MCF 10A (cell line): Measurements from ENCODE around the gene PLXDC2. TPM values are rescaled to one million over a fixed set of nuclear protein-coding genes. Genes with fewer than 3 reads are reported as not detected.

Experiments
- BruUV-seq: library from RNA; stranded (reverse); fragments of 400-500 nt; replicated peaks from 2 replicates; lab custom pipeline; 2021; lab: Mats Ljungman, UMichigan
- CTCF ChIA-PET: fragments of 300-600 bp; sonication (Branson Sonifier 250); formaldehyde crosslinking; extraction: SDS; loops from one replicate; lab custom pipeline; 2021; ENCODE audit warnings: antibody characterized with exemption, inconsistent platforms; lab: Yijun Ruan, JAX
- POLR2A ChIA-PET: fragments of 300-600, 350-650 bp; sonication (Branson Sonifier 250); formaldehyde crosslinking; extraction: SDS; loops from one replicate; lab custom pipeline; 2020; ENCODE audit warnings: antibody characterized with exemption, inconsistent platforms; lab: Yijun Ruan, JAX
- DNase-seq: peaks from one replicate; pipeline ENCODE4 v3.0.0-alpha.2; 2018; ENCODE audit not compliant: unreplicated experiment
- H3K27ac Mint-ChIP-seq: one replicate; pipeline ENCODE4 v1.8.0; 2022; ENCODE audit warnings: mild to moderate bottlenecking, low read depth, mixed read lengths; ENCODE audit not compliant: unreplicated experiment
- H3K27me3 Mint-ChIP-seq: one replicate; pipeline ENCODE4 v1.8.0; 2022; ENCODE audit warnings: mixed read lengths; ENCODE audit not compliant: insufficient read depth, unreplicated experiment
- H3K36me3 Mint-ChIP-seq: one replicate; pipeline ENCODE4 v1.8.0; 2022; ENCODE audit warnings: mild to moderate bottlenecking, moderate library complexity, mixed read lengths; ENCODE audit not compliant: insufficient read depth, unreplicated experiment
- H3K4me1 Mint-ChIP-seq: one replicate; pipeline ENCODE4 v1.8.0; 2022; ENCODE audit warnings: mixed read lengths; ENCODE audit not compliant: insufficient read depth, unreplicated experiment
- H3K4me3 Mint-ChIP-seq: one replicate; pipeline ENCODE4 v1.8.0; 2022; ENCODE audit warnings: mild to moderate bottlenecking, moderate library complexity, mixed read lengths; ENCODE audit not compliant: unreplicated experiment
- H3K9me3 Mint-ChIP-seq: one replicate; pipeline ENCODE4 v1.8.0; 2022; ENCODE audit warnings: mixed read lengths; ENCODE audit not compliant: unreplicated experiment
- intact Hi-C: fragments of 100-400 bp; cut with micrococcal nuclease; formaldehyde crosslinking; loops from 2 replicates; pipeline ENCODE4 v1.14.1; 2022
- total RNA-seq: library from RNA; stranded (reverse); gene quantifications from 2 replicates; pipeline ENCODE4 v1.2.3, GENCODE V29; 2022
- TF ChIP-seq, protein P1 (sequence below): fragments of 200-600 bp; IDR thresholded peaks from one replicate; pipeline ENCODE4 v1.8.0; 2022; ENCODE audit warnings: antibody characterized with exemption, mild to moderate bottlenecking; ENCODE audit not compliant: unreplicated experiment

The PLXDC2 gene
- total RNA-seq, 1 experiment from 2014 or later = 23.3 TPM

GRCh38 chr10:19966751-19967150, 150.5 kb downstream of the PLXDC2 start:
- no peak overlapping the region for H3K27ac Mint-ChIP-seq
- peaks cover 14% of the 10 kb centered on the region for H3K4me1 Mint-ChIP-seq

GRCh38 chr10:19967981-19968380, 151.7 kb downstream of the PLXDC2 start:
- H3K36me3 Mint-ChIP-seq = no peaks in the 10 kb centered on the region
- no peak for DNase-seq
- H3K4me3 Mint-ChIP-seq = no peak overlapping the region
- ChIA-PET CTCF (no interaction called here), POLR2A (interaction anchor here (0.7 kb wide), 1 partner anchor 14 kb away, joined by 3 read pairs; no protein-coding TSS in a partner anchor)
- H3K27ac Mint-ChIP-seq = no peak overlapping the region
- intact Hi-C loops = no loop called here
- no peaks in the 10 kb centered on the region for H3K9me3 Mint-ChIP-seq
- no TSS peak for BruUV-seq
- no peaks in the 10 kb centered on the region for H3K27me3 Mint-ChIP-seq
- TF ChIP-seq, protein P1, sequence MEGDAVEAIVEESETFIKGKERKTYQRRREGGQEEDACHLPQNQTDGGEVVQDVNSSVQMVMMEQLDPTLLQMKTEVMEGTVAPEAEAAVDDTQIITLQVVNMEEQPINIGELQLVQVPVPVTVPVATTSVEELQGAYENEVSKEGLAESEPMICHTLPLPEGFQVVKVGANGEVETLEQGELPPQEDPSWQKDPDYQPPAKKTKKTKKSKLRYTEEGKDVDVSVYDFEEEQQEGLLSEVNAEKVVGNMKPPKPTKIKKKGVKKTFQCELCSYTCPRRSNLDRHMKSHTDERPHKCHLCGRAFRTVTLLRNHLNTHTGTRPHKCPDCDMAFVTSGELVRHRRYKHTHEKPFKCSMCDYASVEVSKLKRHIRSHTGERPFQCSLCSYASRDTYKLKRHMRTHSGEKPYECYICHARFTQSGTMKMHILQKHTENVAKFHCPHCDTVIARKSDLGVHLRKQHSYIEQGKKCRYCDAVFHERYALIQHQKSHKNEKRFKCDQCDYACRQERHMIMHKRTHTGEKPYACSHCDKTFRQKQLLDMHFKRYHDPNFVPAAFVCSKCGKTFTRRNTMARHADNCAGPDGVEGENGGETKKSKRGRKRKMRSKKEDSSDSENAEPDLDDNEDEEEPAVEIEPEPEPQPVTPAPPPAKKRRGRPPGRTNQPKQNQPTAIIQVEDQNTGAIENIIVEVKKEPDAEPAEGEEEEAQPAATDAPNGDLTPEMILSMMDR = no peak
- peaks cover 17% of the 10 kb centered on the region for H3K4me1 Mint-ChIP-seq

More at GRCh38 chr10:19966751-19967150, 150.5 kb downstream of the PLXDC2 start:
- ChIA-PET POLR2A (interaction anchor here (0.7 kb wide), 1 partner anchor 101 kb away, joined by 3 read pairs; no protein-coding TSS in a partner anchor), CTCF (no interaction called here)
- intact Hi-C loops = no loop called here
- no peaks in the 10 kb centered on the region for H3K27me3 Mint-ChIP-seq
- no TSS peak for BruUV-seq
- no peaks in the 10 kb centered on the region for H3K36me3 Mint-ChIP-seq
- DNase-seq = no peak
- H3K4me3 Mint-ChIP-seq = no peak overlapping the region
- no peaks in the 10 kb centered on the region for H3K9me3 Mint-ChIP-seq
- TF ChIP-seq, protein P1 = no peak

DNA sequence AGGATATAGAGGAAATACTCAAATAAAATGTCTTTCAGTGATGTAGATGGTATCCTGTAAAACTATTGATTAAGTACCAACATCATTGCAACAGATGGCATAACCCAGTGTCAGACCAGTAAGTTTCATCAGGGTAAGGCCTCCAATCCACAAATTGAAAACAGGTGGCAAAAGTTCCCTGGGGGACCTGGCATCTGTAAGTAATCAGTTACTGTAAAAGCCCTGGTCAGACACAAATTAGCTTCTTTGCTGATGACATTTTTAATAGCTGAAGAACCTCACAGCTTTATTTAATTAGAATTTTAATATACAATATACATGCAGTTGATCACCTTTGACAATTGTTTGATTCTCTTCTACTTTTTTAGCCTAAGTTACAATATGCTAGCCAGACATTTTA, 152.5 kb downstream of the PLXDC2 start:
- H3K9me3 Mint-ChIP-seq = no peaks in the 10 kb centered on the region
- TF ChIP-seq, protein P1 = no peak
- no peaks in the 10 kb centered on the region for H3K27me3 Mint-ChIP-seq
- H3K4me3 Mint-ChIP-seq = no peak overlapping the region
- peaks cover 17% of the 10 kb centered on the region for H3K4me1 Mint-ChIP-seq
- ChIA-PET CTCF (interaction anchor here (0.8 kb wide), 1 partner anchor 9 kb away, joined by 3 read pairs; no protein-coding TSS in a partner anchor), POLR2A (no interaction called here)
- no TSS peak for BruUV-seq
- H3K27ac Mint-ChIP-seq = no peak overlapping the region
- H3K36me3 Mint-ChIP-seq = no peaks in the 10 kb centered on the region
- DNase-seq = no peak
- intact Hi-C loops = no loop called here

- intact Hi-C loops = no loop called here
- CTCF ChIA-PET = interaction anchor here (0.7 kb wide), 1 partner anchor 96 kb away, joined by 3 read pairs; no protein-coding TSS in a partner anchor
- H3K9me3 Mint-ChIP-seq = no peaks in the 10 kb centered on the region
- POLR2A ChIA-PET = interaction anchor here (1.6 kb wide), 1 partner anchor 39 kb away, joined by 7 read pairs; no protein-coding TSS in a partner anchor
- H3K27ac Mint-ChIP-seq = peak overlapping the region; percentile 57
- DNase-seq = no peak
- H3K36me3 Mint-ChIP-seq = no peaks in the 10 kb centered on the region
- no peaks in the 10 kb centered on the region for H3K27me3 Mint-ChIP-seq
- H3K4me1 Mint-ChIP-seq = peaks cover 17% of the 10 kb centered on the region
- BruUV-seq = no TSS peak
- TF ChIP-seq, protein P1 = no peak
- H3K4me3 Mint-ChIP-seq = no peak overlapping the region
Measured at GRCh38 chr10:19970256-19970655, 154.0 kb downstream of the PLXDC2 start.
